GM12878 (cell line): ENCODE data around the gene MMP14. TPM values are rescaled to one million over a fixed set of nuclear protein-coding genes. Genes with fewer than 3 reads are reported as not detected.

Source experiments
- BHLHE40 ChIP-seq, 2 experiments: fragments of 450-650 bp in 1 of 2; IDR thresholded peaks; 2 replicates each; pipeline ENCODE4 v1.6.1; 2011 to 2017; ENCODE audit warnings: low read depth in 2 of 2, borderline replicate concordance in 1 of 2, improper control_type of control experiment in 1 of 2, low read length in 1 of 2, mild to moderate bottlenecking in 1 of 2
- BMI1 ChIP-seq: fragments of 450-650 bp; IDR thresholded peaks from 2 replicates; pipeline ENCODE4 v1.6.1; 2016; ENCODE audit warnings: mild to moderate bottlenecking, moderate library complexity, borderline replicate concordance
- CREB1 ChIP-seq: IDR thresholded peaks from 2 replicates; pipeline ENCODE4 v1.6.1; 2012; ENCODE audit warnings: low read depth, mild to moderate bottlenecking, inconsistent platforms
- EGR1 ChIP-seq, 2 experiments: IDR thresholded peaks; 1 replicate in 1 of 2; 2 replicates in 1 of 2; pipeline ENCODE4 v1.6.1; 2011 to 2012; ENCODE audit warnings: low read depth in 2 of 2, low read length in 2 of 2, borderline replicate concordance in 1 of 2, mild to moderate bottlenecking in 1 of 2, moderate library complexity in 1 of 2
- EZH2 ChIP-seq: IDR thresholded peaks from 2 replicates; pipeline ENCODE4 v1.6.1; 2012; ENCODE audit warnings: low read depth, mild to moderate bottlenecking, control low read depth, inconsistent platforms, low read length, borderline replicate concordance; ENCODE audit not compliant: control insufficient read depth
- NBN ChIP-seq: fragments of 450-650 bp; IDR thresholded peaks from 2 replicates; pipeline ENCODE4 v1.6.1; 2016
- POLR2A ChIP-seq: IDR thresholded peaks from 2 replicates; pipeline ENCODE4 v1.6.1; 2011; ENCODE audit warnings: low read depth, mild to moderate bottlenecking, low read length
- PRDM15 ChIP-seq: fragments of 450-650 bp; formaldehyde crosslinking; IDR thresholded peaks from 2 replicates; pipeline ENCODE4 v1.4.0; 2020; ENCODE audit warnings: mild to moderate bottlenecking, moderate library complexity
- SIN3A ChIP-seq: IDR thresholded peaks from 2 replicates; pipeline ENCODE4 v1.6.1; 2012; ENCODE audit warnings: low read depth, low read length, improper control_type of control experiment
- TCF12 ChIP-seq: IDR thresholded peaks from 2 replicates; pipeline ENCODE4 v1.6.1; 2011; ENCODE audit warnings: low read depth, mild to moderate bottlenecking, low read length
- polyA plus RNA-seq, 11 experiments: library from polyadenylated mRNA; depleted of rRNA in 4 of 11; unstranded in 6 of 11; stranded (reverse) in 5 of 11; fragments of >200 nt; fragmentation: Nextera tagmentation in 4 of 11; fragmentation: Illumina TruSeq in 1 of 11; extraction: Ambion mirVana in 4 of 11; extraction: Trizol in 1 of 11; gene quantifications; 1 replicate in 1 of 11; 2 replicates in 10 of 11; pipeline versions ENCODE4 v1.2.1 to v1.2.3, GENCODE V29; 2011 to 2016; ENCODE audit warnings: inconsistent platforms in 2 of 11, missing spikeins in 2 of 11, low read depth in 1 of 11
- total RNA-seq, 4 experiments: library from RNA; depleted of rRNA in 3 of 4; stranded (reverse); fragments of >200 nt in 3 of 4; fragmentation: Illumina TruSeq in 1 of 4; extraction: Trizol in 1 of 4; gene quantifications; 2 replicates each; pipeline versions ENCODE4 v1.2.1 to v1.2.3, GENCODE V29; 2013 to 2021

Gene MMP14
- total and polyA plus RNA-seq, 10 of the 15 experiments (the other 5 are each of a cell fraction or from before 2014, with no cell fraction given), result 0.31 to 1.9 (median 0.70) TPM; not detected in 2

- TF ChIP-seq BMI1, result peak; percentile 97
- TF ChIP-seq PRDM15 (CRISPR knock-in tag), result no peak
- no peak for TF ChIP-seq SIN3A
- TF ChIP-seq CREB1, result 0 out of 2 replicates have a peak, but pooled peaks have one; percentile 13
- TF ChIP-seq EZH2, result no peak
- 0 out of 2 replicates have a peak, but pooled peaks have one; percentile 9 for TF ChIP-seq NBN
- TF ChIP-seq BHLHE40 (IDR thresholded peaks at IDR 0.05; ENCODE audit: borderline replicate concordance in 1 of 2, low read depth in 2 of 2, low read length in 1 of 2), result peak; percentile 40 to 57
- peak; percentile 79; the same call in 1 of the 2 replicates for TF ChIP-seq POLR2A
- TF ChIP-seq EGR1 (IDR thresholded peaks at IDR 0.05; ENCODE audit: borderline replicate concordance in 1 of 2, low read depth in 2 of 2, low read length in 2 of 2), result peak in 1 of 2 experiments; percentile 79; a peak in 2 of 3 replicates
- peak; percentile 37; the same call in 1 of the 2 replicates for TF ChIP-seq TCF12
Observed at GRCh38 chr14:22886500-22887259, 50.3 kb downstream of the MMP14 start (continued).
